ENCODE results near the gene IRS1. TPM values are rescaled to one million over a fixed set of nuclear protein-coding genes. Genes with fewer than 3 reads are reported as not detected.
"Not testable (repeated sequence)": the region's sequence is repeated elsewhere in the genome, so short reads cannot be mapped to it uniquely, and the experiment has no call there.

The IRS1 gene
- total RNA-seq, 1 experiment from 2014 or later: 34.4 TPM

DNA sequence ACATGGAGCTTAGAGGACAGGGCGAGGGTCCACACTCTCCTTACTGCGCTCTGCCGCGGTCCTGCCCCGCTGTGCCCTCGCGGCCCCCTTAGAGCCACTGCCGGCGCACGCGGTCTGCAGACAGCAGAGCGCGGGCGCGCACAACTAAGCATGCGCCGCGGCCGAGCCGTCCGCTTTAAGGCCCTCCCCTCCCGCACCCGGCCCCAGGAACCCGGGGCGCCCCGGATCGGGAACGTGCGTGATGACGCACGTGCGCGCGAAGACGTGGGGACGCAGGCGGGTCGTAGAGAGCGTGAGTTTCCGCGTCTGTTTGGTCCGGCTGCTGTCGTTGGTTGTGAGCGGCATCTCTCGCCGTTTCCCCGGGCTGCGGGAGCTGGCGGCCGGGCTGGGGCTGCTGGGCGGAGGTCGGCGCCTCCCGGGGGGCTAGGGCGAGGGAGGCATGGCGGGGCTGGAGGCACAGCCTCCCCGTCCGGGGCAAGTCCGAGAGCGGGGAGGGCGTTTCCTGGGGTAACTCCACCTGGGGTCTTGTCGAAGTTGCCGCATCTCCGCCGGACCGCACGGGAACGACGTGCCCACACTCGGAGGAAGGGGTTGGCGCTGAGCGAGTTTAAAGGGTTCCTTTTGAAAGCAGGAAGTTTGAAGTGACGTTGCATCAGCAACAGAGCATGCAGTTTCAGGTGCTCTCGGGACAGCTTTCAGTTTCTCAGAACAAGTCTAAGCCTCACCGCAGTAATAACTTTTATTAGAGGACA lies 36.4 kb upstream of the IRS1 start, which contains the start of gene RHBDD1:
Gene RHBDD1, plus strand, starts transcription at position 259 of the 752 bp plus-strand sequence. CDS start 28,640 bp downstream, outside the sequence.
- peak within 1 kb of the TSS; percentile 98 for H3K4me3 Mint-ChIP-seq (ENCODE audit: low read depth, unreplicated experiment)
- CTCF ChIA-PET: interaction anchor here (0.7 kb wide), 1 partner anchor 23 kb away, joined by 3 read pairs; no protein-coding TSS in a partner anchor
- DNase-seq: peak; percentile 95
- intact Hi-C loops (cut with micrococcal nuclease; ENCODE audit: unreplicated experiment): loop anchor here (1.0 to 10.0 kb wide), 2 partner anchors 36 to 149 kb away; no protein-coding TSS in a partner anchor
- peaks cover 18% of the 10 kb centered on the region for H3K4me1 Mint-ChIP-seq (ENCODE audit: low read depth, unreplicated experiment)
- no peaks in the 10 kb centered on the region for H3K27me3 Mint-ChIP-seq (ENCODE audit: unreplicated experiment)
- BruUV-seq (replicated peaks): TSS peak; percentile 68
- H3K9me3 Mint-ChIP-seq (ENCODE audit: low read depth, unreplicated experiment): no peaks in the 10 kb centered on the region
- peak within 1 kb of the TSS; percentile 98 for H3K27ac Mint-ChIP-seq (ENCODE audit: unreplicated experiment)
- peaks cover 51% of the 10 kb centered on the region for H3K36me3 Mint-ChIP-seq (ENCODE audit: insufficient read depth, unreplicated experiment)
- TF ChIP-seq, protein P1, sequence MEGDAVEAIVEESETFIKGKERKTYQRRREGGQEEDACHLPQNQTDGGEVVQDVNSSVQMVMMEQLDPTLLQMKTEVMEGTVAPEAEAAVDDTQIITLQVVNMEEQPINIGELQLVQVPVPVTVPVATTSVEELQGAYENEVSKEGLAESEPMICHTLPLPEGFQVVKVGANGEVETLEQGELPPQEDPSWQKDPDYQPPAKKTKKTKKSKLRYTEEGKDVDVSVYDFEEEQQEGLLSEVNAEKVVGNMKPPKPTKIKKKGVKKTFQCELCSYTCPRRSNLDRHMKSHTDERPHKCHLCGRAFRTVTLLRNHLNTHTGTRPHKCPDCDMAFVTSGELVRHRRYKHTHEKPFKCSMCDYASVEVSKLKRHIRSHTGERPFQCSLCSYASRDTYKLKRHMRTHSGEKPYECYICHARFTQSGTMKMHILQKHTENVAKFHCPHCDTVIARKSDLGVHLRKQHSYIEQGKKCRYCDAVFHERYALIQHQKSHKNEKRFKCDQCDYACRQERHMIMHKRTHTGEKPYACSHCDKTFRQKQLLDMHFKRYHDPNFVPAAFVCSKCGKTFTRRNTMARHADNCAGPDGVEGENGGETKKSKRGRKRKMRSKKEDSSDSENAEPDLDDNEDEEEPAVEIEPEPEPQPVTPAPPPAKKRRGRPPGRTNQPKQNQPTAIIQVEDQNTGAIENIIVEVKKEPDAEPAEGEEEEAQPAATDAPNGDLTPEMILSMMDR (IDR thresholded peaks at IDR 0.05; ENCODE audit: unreplicated experiment): no peak

DNA sequence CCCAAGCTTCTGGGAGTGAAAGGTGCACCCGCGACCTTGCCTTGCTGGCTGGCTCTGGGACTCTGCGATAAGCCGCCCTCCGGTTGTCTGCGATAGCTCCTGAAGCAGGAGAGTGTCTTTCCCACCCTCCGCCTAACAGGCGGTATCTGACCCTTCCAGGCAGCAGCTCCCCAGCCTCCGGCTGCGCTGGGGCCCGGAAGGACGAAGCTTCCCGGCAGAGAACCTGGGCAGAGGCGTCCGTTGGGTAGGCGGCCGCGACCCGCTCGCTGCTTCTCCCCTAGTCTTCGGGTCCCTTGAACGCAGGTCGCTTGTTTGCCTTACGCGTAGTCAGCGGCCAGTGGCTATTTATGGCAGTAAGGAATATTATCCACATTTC lies 35.8 kb upstream of the IRS1 start:
- DNase-seq: no peak
- BruUV-seq (replicated peaks): TSS peak; percentile 60
- peaks cover 18% of the 10 kb centered on the region for H3K4me1 Mint-ChIP-seq (ENCODE audit: low read depth, unreplicated experiment)
- CTCF ChIA-PET: interaction anchor here (0.6 kb wide), 1 partner anchor 1806 kb away, joined by 4 read pairs; no protein-coding TSS in a partner anchor
- H3K27ac Mint-ChIP-seq (ENCODE audit: unreplicated experiment): peak overlapping the region; percentile 98
- no peaks in the 10 kb centered on the region for H3K9me3 Mint-ChIP-seq (ENCODE audit: low read depth, unreplicated experiment)
- H3K4me3 Mint-ChIP-seq (ENCODE audit: low read depth, unreplicated experiment): peak overlapping the region; percentile 98
- intact Hi-C loops (cut with micrococcal nuclease; ENCODE audit: unreplicated experiment): loop anchor here (1.0 to 10.0 kb wide), 2 partner anchors 35 to 149 kb away; no protein-coding TSS in a partner anchor
- H3K36me3 Mint-ChIP-seq (ENCODE audit: insufficient read depth, unreplicated experiment): peaks cover 55% of the 10 kb centered on the region
- TF ChIP-seq, protein P1 (IDR thresholded peaks at IDR 0.05; ENCODE audit: unreplicated experiment): no peak
- no peaks in the 10 kb centered on the region for H3K27me3 Mint-ChIP-seq (ENCODE audit: unreplicated experiment)

DNA sequence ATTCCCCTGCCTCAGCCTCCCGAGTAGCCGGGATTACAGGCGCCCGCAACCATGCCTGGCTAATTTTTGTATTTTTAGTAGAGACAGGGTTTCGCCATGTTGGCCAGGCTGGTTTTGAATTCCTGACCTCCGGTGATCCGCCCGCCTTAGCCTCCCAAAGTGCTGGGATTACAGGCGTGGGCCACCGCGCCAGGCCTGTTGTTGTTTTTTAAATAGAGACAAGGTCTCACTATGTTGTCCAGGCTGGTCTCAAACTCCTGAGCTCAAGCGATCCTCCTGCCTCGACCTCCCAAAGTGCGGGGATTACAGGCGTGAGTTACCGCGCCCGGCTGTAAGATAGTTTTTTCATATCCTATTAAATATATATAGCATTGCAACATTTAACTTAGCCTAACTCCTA lies 35.3 kb upstream of the IRS1 start:
- peaks cover 51% of the 10 kb centered on the region for H3K36me3 Mint-ChIP-seq (ENCODE audit: insufficient read depth, unreplicated experiment)
- H3K4me1 Mint-ChIP-seq (ENCODE audit: low read depth, unreplicated experiment): peaks cover 18% of the 10 kb centered on the region
- intact Hi-C loops (cut with micrococcal nuclease; ENCODE audit: unreplicated experiment): loop anchor here (1.0 to 10.0 kb wide), 2 partner anchors 35 to 150 kb away; no protein-coding TSS in a partner anchor
- peak overlapping the region; percentile 98 for H3K4me3 Mint-ChIP-seq (ENCODE audit: low read depth, unreplicated experiment)
- H3K9me3 Mint-ChIP-seq (ENCODE audit: low read depth, unreplicated experiment); BruUV-seq (replicated peaks); DNase-seq; H3K27me3 Mint-ChIP-seq (ENCODE audit: unreplicated experiment): not testable (repeated sequence)
- CTCF ChIA-PET: interaction anchor here (0.6 kb wide), 1 partner anchor 1805 kb away, joined by 4 read pairs; no protein-coding TSS in a partner anchor
- peak overlapping the region; percentile 84 for H3K27ac Mint-ChIP-seq (ENCODE audit: unreplicated experiment)

DNA sequence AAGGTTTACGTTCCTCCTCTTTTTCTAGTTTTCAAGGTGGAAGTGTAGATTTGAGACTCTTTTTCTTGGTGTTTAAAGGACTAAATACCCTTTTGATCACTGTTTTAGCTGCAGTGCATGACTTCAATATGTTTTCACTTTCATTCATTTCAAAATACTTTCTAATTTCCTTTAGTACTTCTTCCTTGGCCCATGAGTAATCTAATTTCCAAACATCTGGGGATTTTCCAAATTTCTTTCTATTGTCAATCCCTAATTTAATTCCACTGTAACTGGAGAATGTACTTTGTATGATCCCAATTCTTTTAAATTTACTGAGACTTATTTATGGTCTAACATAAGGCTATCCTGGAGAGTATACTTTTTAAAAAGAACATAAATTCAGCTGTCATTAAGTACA lies 32.4 kb upstream of the IRS1 start:
- TF ChIP-seq, protein P1 (IDR thresholded peaks at IDR 0.05; ENCODE audit: unreplicated experiment): no peak
- H3K9me3 Mint-ChIP-seq (ENCODE audit: low read depth, unreplicated experiment): no peaks in the 10 kb centered on the region
- peaks cover 11% of the 10 kb centered on the region for H3K4me1 Mint-ChIP-seq (ENCODE audit: low read depth, unreplicated experiment)
- H3K27ac Mint-ChIP-seq (ENCODE audit: unreplicated experiment): peak overlapping the region; percentile 34
- CTCF ChIA-PET: interaction anchor here (1.0 kb wide), 1 partner anchor 8 kb away, joined by 3 read pairs; no protein-coding TSS in a partner anchor
- no peaks in the 10 kb centered on the region for H3K27me3 Mint-ChIP-seq (ENCODE audit: unreplicated experiment)
- DNase-seq: no peak
- intact Hi-C loops (cut with micrococcal nuclease; ENCODE audit: unreplicated experiment): loop anchor here (10.0 kb wide), 1 partner anchor 153 kb away; no protein-coding TSS in a partner anchor
- BruUV-seq (replicated peaks): no TSS peak
- H3K36me3 Mint-ChIP-seq (ENCODE audit: insufficient read depth, unreplicated experiment): peaks cover 47% of the 10 kb centered on the region
- no peak overlapping the region for H3K4me3 Mint-ChIP-seq (ENCODE audit: low read depth, unreplicated experiment)
